ENCODE results near the gene MACO1. TPM values are rescaled to one million over a fixed set of nuclear protein-coding genes. Genes with fewer than 3 reads are reported as not detected.

MACO1 gene
- total and polyA plus RNA-seq, 2 of the 13 experiments (the other 11 are each of a cell fraction or from before 2014, with no cell fraction given): 9.7 to 17.0 TPM

- TF ChIP-seq ZNF512B (CRISPR knock-in tag; IDR thresholded peaks at IDR 0.05; ENCODE audit: borderline replicate concordance) (no peak), SAP130 (CRISPR knock-in tag; IDR thresholded peaks at IDR 0.05; ENCODE audit: low read depth) (peak; percentile 66), ZNF44 (CRISPR knock-in tag; IDR thresholded peaks at IDR 0.05) (no peak), FOXK1 (CRISPR knock-in tag; IDR thresholded peaks at IDR 0.05; ENCODE audit: borderline replicate concordance, low read depth) (no peak), NFYB (CRISPR knock-in tag; IDR thresholded peaks at IDR 0.05) (no peak), ZNF556 (CRISPR knock-in tag; IDR thresholded peaks at IDR 0.05; ENCODE audit: borderline replicate concordance) (no peak), DNMT1 (CRISPR knock-in tag; IDR thresholded peaks at IDR 0.05) (no peak), ONECUT2 (CRISPR knock-in tag; IDR thresholded peaks at IDR 0.05) (no peak), ZNF841 (CRISPR knock-in tag; IDR thresholded peaks at IDR 0.05; ENCODE audit: borderline replicate concordance) (no peak), HCFC1 (IDR thresholded peaks at IDR 0.05; ENCODE audit: low read depth, low read length) (no peak), GTF3A (CRISPR knock-in tag; conservative IDR thresholded peaks at IDR 0.05) (no peak), ZNF772 (CRISPR knock-in tag; IDR thresholded peaks at IDR 0.05) (no peak), NR2F1 (CRISPR knock-in tag; IDR thresholded peaks at IDR 0.05) (no peak), REL (CRISPR knock-in tag; conservative IDR thresholded peaks at IDR 0.05) (no peak), MAX (IDR thresholded peaks at IDR 0.05) (0 out of 2 replicates have a peak, but pooled peaks have one; percentile 29), ZNF543 (CRISPR knock-in tag; IDR thresholded peaks at IDR 0.05) (no peak), ZNF530 (CRISPR knock-in tag; IDR thresholded peaks at IDR 0.05; ENCODE audit: low read depth) (no peak), POLR2A (IDR thresholded peaks at IDR 0.05; ENCODE audit: insufficient read depth in 1 of 2, low read depth in 2 of 2, low read length in 2 of 2) (no peak), ZZZ3 (CRISPR knock-in tag; IDR thresholded peaks at IDR 0.05; ENCODE audit: borderline replicate concordance) (no peak), PRPF4 (IDR thresholded peaks at IDR 0.05; ENCODE audit: low read depth, low read length, poor library complexity, severe bottlenecking) (no peak), TCF7 (IDR thresholded peaks at IDR 0.05; ENCODE audit: low read depth) (no peak), HMGXB4 (CRISPR knock-in tag; IDR thresholded peaks at IDR 0.05; ENCODE audit: borderline replicate concordance in 1 of 2, low read depth in 1 of 2) (no peak), ZNF281 (CRISPR knock-in tag; IDR thresholded peaks at IDR 0.05; ENCODE audit: borderline replicate concordance) (0 out of 2 replicates have a peak, but pooled peaks have one; percentile 9)
Measured at GRCh38 chr1:25501235-25502058, 70.8 kb downstream of the MACO1 start (continued).

All from HepG2 (cell line).